Activated B cell treated with CpG ODN at 0.5 μM for 24 hours (primary cell): ENCODE measurements around the gene IL11. TPM values are rescaled to one million over a fixed set of nuclear protein-coding genes. Genes with fewer than 3 reads are reported as not detected.

Experiments used
- ATAC-seq: fragments of 200-7000 bp; cut with Tn5 transposase; one replicate; pipeline ENCODE4 v1.10.0; 2021; ENCODE audit warnings: low read depth, mild to moderate bottlenecking, moderate library complexity
- CTCF ChIA-PET: fragments of 350-600 bp; sonication (Branson Sonifier 250); formaldehyde crosslinking; loops from one replicate; lab custom pipeline; 2021; ENCODE audit warnings: antibody characterized with exemption; lab: Charles Lee
- POLR2A ChIA-PET: fragments of 350-600 bp; sonication (Branson Sonifier 250); formaldehyde crosslinking; loops from one replicate; lab custom pipeline; 2021; ENCODE audit warnings: antibody characterized with exemption; lab: Charles Lee
- DNase-seq: peaks from one replicate; pipeline ENCODE4 v3.0.0; 2022
- H3K27ac Mint-ChIP-seq: one replicate; pipeline ENCODE4 v1.8.0; 2020; ENCODE audit warnings: mixed read lengths
- H3K27me3 Mint-ChIP-seq: one replicate; pipeline ENCODE4 v1.8.0; 2021; ENCODE audit warnings: mixed read lengths
- H3K36me3 Mint-ChIP-seq: one replicate; pipeline ENCODE4 v1.8.0; 2021; ENCODE audit warnings: low read depth, mixed read lengths
- H3K4me1 Mint-ChIP-seq: one replicate; pipeline ENCODE4 v1.8.0; 2021; ENCODE audit warnings: mixed read lengths
- H3K4me3 Mint-ChIP-seq: one replicate; pipeline ENCODE4 v1.8.0; 2020; ENCODE audit warnings: mild to moderate bottlenecking, mixed read lengths
- H3K9me3 Mint-ChIP-seq: one replicate; pipeline ENCODE4 v1.8.0; 2020; ENCODE audit warnings: mixed read lengths
- CTCF ChIP-seq: fragments of 200-600 bp; IDR thresholded peaks from one replicate; pipeline ENCODE4 v1.8.0; 2022; ENCODE audit warnings: antibody characterized with exemption, mild to moderate bottlenecking
- intact Hi-C: fragments of 100-400 bp; cut with micrococcal nuclease; formaldehyde crosslinking; loops from one replicate; pipeline ENCODE4 v1.15.1; 2024
- total RNA-seq: library from RNA; stranded (reverse); gene quantifications from 2 replicates; pipeline ENCODE4 v1.2.3, GENCODE V29; 2022

IL11 gene
- total RNA-seq, 1 donor from 2014 or later: not detected

- CTCF ChIA-PET: no interaction called here
- intact Hi-C loops: no loop called here
- POLR2A ChIA-PET: interaction anchor here (0.7 kb wide), 1 partner anchor 37 kb away, joined by 3 read pairs; no protein-coding TSS in a partner anchor
- Mint-ChIP-seq H3K27ac (no peak overlapping the region), H3K36me3 (no peaks in the 10 kb centered on the region), H3K9me3 (no peaks in the 10 kb centered on the region), H3K27me3 (peaks cover 6% of the 10 kb centered on the region), H3K4me3 (no peak overlapping the region), H3K4me1 (no peaks in the 10 kb centered on the region)
- DNase-seq (no peak), ATAC-seq (no peak)
- TF ChIP-seq CTCF: no peak
Observed at GRCh38 chr19:55315956-55316525, 54.2 kb downstream of the IL11 start.

- ATAC-seq: no peak
- no peaks in the 10 kb centered on the region for H3K27me3 Mint-ChIP-seq
- no peak for TF ChIP-seq CTCF
- CTCF ChIA-PET: no interaction called here
- no peak overlapping the region for H3K27ac Mint-ChIP-seq
- POLR2A ChIA-PET: no interaction called here
- no peaks in the 10 kb centered on the region for H3K9me3 Mint-ChIP-seq
- no peaks in the 10 kb centered on the region for H3K36me3 Mint-ChIP-seq
- H3K4me1 Mint-ChIP-seq: no peaks in the 10 kb centered on the region
- intact Hi-C loops: no loop called here
- no peak overlapping the region for H3K4me3 Mint-ChIP-seq
- DNase-seq: no peak
Observed at GRCh38 chr19:55314396-55314795, 55.9 kb downstream of the IL11 start.

Other genes with a start within 250 kb of the IL11 start
- not detected in 2 replicates for gene TNNT1, start 221.3 kb downstream of the IL11 start, total RNA-seq
- not detected in 2 replicates for gene TNNI3, start 212.7 kb downstream of the IL11 start, total RNA-seq
- gene DNAAF3, start 203.8 kb downstream of the IL11 start, total RNA-seq: not detected in 2 replicates
- not detected in 2 replicates for gene SYT5, start 190.2 kb downstream of the IL11 start, total RNA-seq
- not detected in 2 replicates for gene PTPRH, start 161.0 kb downstream of the IL11 start, total RNA-seq
- gene TMEM86B, start 141.7 kb downstream of the IL11 start, total RNA-seq: 12.6 and 14.8 TPM in 2 replicates
- 203 and 220 TPM in 2 replicates for gene PPP6R1, start 111.4 kb downstream of the IL11 start, total RNA-seq
- gene HSPBP1, start 90.4 kb downstream of the IL11 start, total RNA-seq: 32.2 and 32.9 TPM in 2 replicates
- gene BRSK1, start 86.5 kb downstream of the IL11 start, total RNA-seq: 1.3 and 2.7 TPM in 2 replicates
- gene TMEM150B, start 45.1 kb downstream of the IL11 start, total RNA-seq: not detected in 2 replicates
- gene KMT5C, start 30.6 kb downstream of the IL11 start, total RNA-seq: 7.2 and 8.1 TPM in 2 replicates
- gene COX6B2, start 15.7 kb downstream of the IL11 start, total RNA-seq: not detected in 2 replicates
- gene GARIN5B, start 7.2 kb downstream of the IL11 start, total RNA-seq: not detected in 2 replicates
- gene TMEM190, start 6.4 kb upstream of the IL11 start, total RNA-seq: not detected in 2 replicates
- 3.8 and 4.9 TPM in 2 replicates for gene TMEM238, start 13.8 kb upstream of the IL11 start, total RNA-seq
- 3,790 and 4,042 TPM in 2 replicates for gene RPL28, start 15.5 kb upstream of the IL11 start, total RNA-seq
- gene UBE2S, start 37.3 kb upstream of the IL11 start, total RNA-seq: 29.6 and 34.6 TPM in 2 replicates
- gene SHISA7, start 72.8 kb upstream of the IL11 start, total RNA-seq: not detected in 2 replicates
- gene ISOC2, start 91.2 kb upstream of the IL11 start, total RNA-seq: 28.7 and 29.0 TPM in 2 replicates
- not detected in 2 replicates for gene C19orf85, start 94.3 kb upstream of the IL11 start, total RNA-seq
- 10.4 and 12.7 TPM in 2 replicates for gene ZNF628, start 106.2 kb upstream of the IL11 start, total RNA-seq
- 10.9 and 13.8 TPM in 2 replicates for gene NAT14, start 114.7 kb upstream of the IL11 start, total RNA-seq
- 0.17 and 0.20 TPM in 2 replicates for gene SSC5D, start 118.0 kb upstream of the IL11 start, total RNA-seq
- gene SBK2, start 166.7 kb upstream of the IL11 start, total RNA-seq: not detected in 2 replicates
- gene SBK3, start 175.1 kb upstream of the IL11 start, total RNA-seq: not detected in 2 replicates
- 10.3 and 10.9 TPM in 2 replicates for gene ZNF579, start 210.4 kb upstream of the IL11 start, total RNA-seq
- 17.5 and 21.2 TPM in 2 replicates for gene FIZ1, start 229.1 kb upstream of the IL11 start, total RNA-seq
- 12.6 and 16.1 TPM in 2 replicates for gene ZNF524, start 229.8 kb upstream of the IL11 start, total RNA-seq
- 17.2 and 18.9 TPM in 2 replicates for gene ZNF865, start 235.2 kb upstream of the IL11 start, total RNA-seq